Ovary (tissue), 3 donors: ENCODE data around the gene ADGRD1.

ENCODE experiments used
- POLR2A ChIP-seq: fragments of 450-650 bp; IDR thresholded peaks from one replicate; pipeline ENCODE4 v1.6.1; 2017; ENCODE audit warnings: antibody characterized with exemption, mild to moderate bottlenecking, moderate library complexity
- TF ChIP-seq, protein P1 (sequence below), 3 donors: fragments of 450-650 bp in 2 of 3; fragments of 200-600 bp in 1 of 3; IDR thresholded peaks; one replicate each; pipeline versions ENCODE4 v1.5.1 to v1.8.0; 2016 to 2022; ENCODE audit warnings: antibody characterized with exemption in 3 of 3, mild to moderate bottlenecking in 1 of 3
- donor health status: DM: no; HTN: no; CAD: no.

DNA sequence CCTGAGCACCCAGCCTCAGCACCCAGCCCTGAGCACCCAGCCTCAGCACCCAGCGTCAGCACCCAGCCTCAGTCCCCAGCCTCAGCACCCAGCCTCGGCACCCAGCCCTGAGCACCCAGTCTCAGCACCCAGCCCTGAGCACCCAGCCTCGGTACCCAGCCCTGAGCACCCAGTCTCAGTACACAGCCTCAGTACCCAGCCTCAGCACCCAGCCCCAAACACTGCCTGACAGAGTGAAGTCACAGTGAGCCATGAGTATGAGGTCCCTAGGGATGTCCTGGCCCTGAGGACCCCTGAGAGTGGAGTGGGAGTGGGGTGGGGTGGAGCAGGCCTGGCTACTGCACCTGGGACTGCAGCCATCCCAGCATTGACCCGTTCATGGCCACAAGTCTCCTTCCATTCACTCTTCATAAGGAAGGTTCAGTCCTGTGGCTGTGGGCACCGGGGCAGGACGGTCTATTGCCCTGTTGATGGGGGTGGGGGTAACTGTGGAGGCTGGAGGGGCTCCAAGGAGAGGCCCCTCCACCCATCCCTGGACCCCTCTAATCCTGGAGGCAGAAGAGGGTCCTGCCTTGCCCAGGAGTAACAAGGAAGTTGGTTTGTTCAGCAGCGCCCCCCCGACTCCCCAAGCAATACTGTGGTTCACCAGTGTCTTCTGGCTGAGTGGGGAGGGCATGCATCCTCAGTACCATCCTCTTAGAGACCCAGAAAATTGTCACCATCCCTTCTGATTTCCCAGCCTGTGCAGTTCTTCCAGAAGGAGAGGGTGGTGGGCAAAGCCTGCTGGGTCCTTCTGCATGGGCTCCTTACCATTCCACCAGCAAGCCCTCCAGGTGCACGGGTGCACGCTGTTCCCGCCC lies 140.5 kb downstream of the ADGRD1 start:
- TF ChIP-seq POLR2A = no peak
- TF ChIP-seq, protein P1, sequence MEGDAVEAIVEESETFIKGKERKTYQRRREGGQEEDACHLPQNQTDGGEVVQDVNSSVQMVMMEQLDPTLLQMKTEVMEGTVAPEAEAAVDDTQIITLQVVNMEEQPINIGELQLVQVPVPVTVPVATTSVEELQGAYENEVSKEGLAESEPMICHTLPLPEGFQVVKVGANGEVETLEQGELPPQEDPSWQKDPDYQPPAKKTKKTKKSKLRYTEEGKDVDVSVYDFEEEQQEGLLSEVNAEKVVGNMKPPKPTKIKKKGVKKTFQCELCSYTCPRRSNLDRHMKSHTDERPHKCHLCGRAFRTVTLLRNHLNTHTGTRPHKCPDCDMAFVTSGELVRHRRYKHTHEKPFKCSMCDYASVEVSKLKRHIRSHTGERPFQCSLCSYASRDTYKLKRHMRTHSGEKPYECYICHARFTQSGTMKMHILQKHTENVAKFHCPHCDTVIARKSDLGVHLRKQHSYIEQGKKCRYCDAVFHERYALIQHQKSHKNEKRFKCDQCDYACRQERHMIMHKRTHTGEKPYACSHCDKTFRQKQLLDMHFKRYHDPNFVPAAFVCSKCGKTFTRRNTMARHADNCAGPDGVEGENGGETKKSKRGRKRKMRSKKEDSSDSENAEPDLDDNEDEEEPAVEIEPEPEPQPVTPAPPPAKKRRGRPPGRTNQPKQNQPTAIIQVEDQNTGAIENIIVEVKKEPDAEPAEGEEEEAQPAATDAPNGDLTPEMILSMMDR (IDR thresholded peaks at IDR 0.05) = no peak
